Testis (tissue), 3 donors: Measurements from ENCODE around the gene EDN2. TPM values are rescaled to one million over a fixed set of nuclear protein-coding genes. Genes with fewer than 3 reads are reported as not detected.

Source experiments
- DNase-seq: peaks from one replicate; pipeline ENCODE4 v3.0.0-alpha.2; 2019
- H3K27ac ChIP-seq, 2 donors: fragments of 200-600 bp; sonication (generic); one replicate each; pipeline ENCODE4 v1.5.1; 2019
- H3K27me3 ChIP-seq: fragments of 200-600 bp; sonication (generic); one replicate; pipeline ENCODE4 v1.5.1; 2019
- H3K36me3 ChIP-seq: fragments of 200-600 bp; sonication (generic); one replicate; pipeline ENCODE4 v1.5.1; 2017; ENCODE audit warnings: low read depth; ENCODE audit errors: missing control alignments
- H3K4me1 ChIP-seq: fragments of 200-600 bp; sonication (generic); one replicate; pipeline ENCODE4 v1.5.1; 2019
- H3K4me3 ChIP-seq, 2 donors: fragments of 200-600 bp; sonication (generic); one replicate each; pipeline ENCODE4 v1.5.1; 2017 to 2019
- H3K9me3 ChIP-seq: fragments of 200-600 bp; sonication (generic); one replicate; pipeline ENCODE4 v1.5.1; 2017
- CTCF ChIP-seq, 3 experiments: fragments of 450-650 bp in 2 of 3; fragments of 200-600 bp in 1 of 3; sonication (generic) in 1 of 3; IDR thresholded peaks; one replicate each; pipeline ENCODE4 v1.5.1; 2016 to 2019; ENCODE audit warnings: antibody characterized with exemption in 3 of 3, mild to moderate bottlenecking in 2 of 3, moderate library complexity in 1 of 3
- POLR2A ChIP-seq: fragments of 450-650 bp; IDR thresholded peaks from one replicate; pipeline ENCODE4 v1.6.1; 2017; ENCODE audit warnings: antibody characterized with exemption, mild to moderate bottlenecking, moderate library complexity
- WGBS, 2 donors: methylation state at CpG; one replicate each; pipeline ENCODE4 v1.1.5; 2018; 5-methylcytosine and 5-hydroxymethylcytosine counted together
- intact Hi-C: fragments of 100-400 bp; cut with DNase I; formaldehyde crosslinking; loops from one replicate; pipeline ENCODE4 v1.15.1; 2023; ENCODE audit warnings: low total_unique reads
- polyA plus RNA-seq: library from polyadenylated mRNA; stranded (reverse); fragments of 350-450 nt; fragmentation: Illumina TruSeq; extraction: RNeasy Lipid Tissue Mini Kit (QIAGEN cat#74804); gene quantifications from one replicate; pipeline ENCODE4 v1.2.3, GENCODE V29; 2014; ENCODE audit warnings: low read depth, low replicate concordance; ENCODE audit not compliant: insufficient read depth
- total RNA-seq, 2 donors: library from RNA; depleted of rRNA; stranded (reverse); fragments of >200 nt; gene quantifications; one replicate each; pipeline ENCODE4 v1.2.3, GENCODE V29; 2016

EDN2 gene
- total and polyA plus RNA-seq, 3 donors from 2014 or later, result not detected

- intact Hi-C loops, result no loop called here
- WGBS, 2 donors, result 93 to 94% methylated on average over 5 of the region's 5 CpGs
Measured at GRCh38 chr1:41436281-41437010, 48.0 kb downstream of the EDN2 start.

GRCh38 chr1:41435570-41436178 is 48.8 kb downstream of the EDN2 start:
- H3K27ac ChIP-seq, result no peak overlapping the region
- no peaks in the 10 kb centered on the region for H3K27me3 ChIP-seq
- TF ChIP-seq CTCF (IDR thresholded peaks at IDR 0.05), result no peak
- TF ChIP-seq POLR2A, result no peak
- no peak overlapping the region for H3K4me3 ChIP-seq
- intact Hi-C loops, result no loop called here
- no peaks in the 10 kb centered on the region for H3K9me3 ChIP-seq
- no peaks in the 10 kb centered on the region for H3K36me3 ChIP-seq
- peaks cover 20% of the 10 kb centered on the region for H3K4me1 ChIP-seq
- DNase-seq, result no peak
- 68 to 78% methylated on average over 12 to 15 of the region's 15 CpGs for WGBS, 2 donors

More at GRCh38 chr1:41436281-41437010, 48.0 kb downstream of the EDN2 start:
- Histone ChIP-seq H3K4me3 (no peak overlapping the region), H3K27ac (no peak overlapping the region), H3K36me3 (no peaks in the 10 kb centered on the region), H3K27me3 (no peaks in the 10 kb centered on the region), H3K9me3 (no peaks in the 10 kb centered on the region), H3K4me1 (peaks cover 20% of the 10 kb centered on the region)
- TF ChIP-seq CTCF (IDR thresholded peaks at IDR 0.05) (no peak), POLR2A (no peak)
- DNase-seq, result no peak

- Histone ChIP-seq H3K27ac (no peak overlapping the region), H3K4me1 (peaks cover 20% of the 10 kb centered on the region), H3K36me3 (no peaks in the 10 kb centered on the region), H3K4me3 (no peak overlapping the region), H3K9me3 (no peaks in the 10 kb centered on the region), H3K27me3 (no peaks in the 10 kb centered on the region)
- intact Hi-C loops, result no loop called here
- TF ChIP-seq POLR2A (no peak), CTCF (IDR thresholded peaks at IDR 0.05) (no peak)
- no peak for DNase-seq
- 74 to 78% methylated on average over 6 of the region's 6 CpGs for WGBS, 2 donors
Measured at GRCh38 chr1:41434748-41435449, 49.6 kb downstream of the EDN2 start.

GRCh38 chr1:41434306-41434705 is 50.2 kb downstream of the EDN2 start:
- no peak overlapping the region for H3K4me3 ChIP-seq
- intact Hi-C loops, result no loop called here
- TF ChIP-seq POLR2A (no peak), CTCF (IDR thresholded peaks at IDR 0.05) (no peak)
- H3K9me3 ChIP-seq, result no peaks in the 10 kb centered on the region
- no peaks in the 10 kb centered on the region for H3K36me3 ChIP-seq
- no peaks in the 10 kb centered on the region for H3K27me3 ChIP-seq
- 87 to 88% methylated on average over 5 of the region's 5 CpGs for WGBS, 2 donors
- DNase-seq, result no peak
- no peak overlapping the region for H3K27ac ChIP-seq
- peaks cover 20% of the 10 kb centered on the region for H3K4me1 ChIP-seq
